ENCODE data around the gene FBLIM1.

The FBLIM1 gene

DNA sequence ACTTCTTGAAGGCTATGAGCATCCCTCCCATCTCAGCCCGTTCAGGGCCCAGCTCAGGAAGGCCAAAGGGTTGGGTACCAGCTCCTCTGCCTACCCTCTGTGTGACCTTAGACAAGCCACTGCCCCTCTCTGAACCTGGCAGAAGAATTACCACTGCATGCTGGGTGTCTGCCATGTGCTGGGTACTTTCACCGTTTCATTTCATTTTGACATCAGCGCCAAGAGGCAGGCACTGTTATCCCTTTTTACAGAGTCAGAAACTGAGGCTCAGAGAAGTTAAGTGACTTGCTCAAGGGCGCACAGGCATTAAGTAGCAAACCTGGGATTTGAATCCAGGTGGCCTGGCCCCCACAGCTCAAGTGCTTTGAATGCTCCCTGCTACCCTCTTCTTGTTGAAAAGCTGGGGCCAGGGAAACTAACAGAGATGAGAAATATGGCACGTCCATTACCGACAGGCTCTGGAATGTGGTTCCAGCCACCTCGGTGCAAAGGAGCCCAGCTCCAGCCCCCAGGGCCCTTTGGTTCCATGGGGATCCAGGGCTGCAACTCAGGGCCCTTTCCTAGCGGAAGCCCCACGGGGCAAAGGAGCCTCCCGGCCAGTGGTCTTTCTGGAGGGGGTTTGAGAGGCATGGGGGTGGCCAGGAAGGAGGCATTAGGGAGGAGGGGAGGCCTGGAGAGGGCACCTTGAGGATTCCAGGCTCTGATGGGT lies 9.8 kb upstream of the FBLIM1 start:
- DNase-seq: no peak

- DNase-seq: no peak
These were observed 8.9 kb upstream of the FBLIM1 start for GRCh38 chr1:15749399-15750291.

- DNase-seq: no peak
These were observed 7.7 kb upstream of the FBLIM1 start for GRCh38 chr1:15750924-15751323.

DNA sequence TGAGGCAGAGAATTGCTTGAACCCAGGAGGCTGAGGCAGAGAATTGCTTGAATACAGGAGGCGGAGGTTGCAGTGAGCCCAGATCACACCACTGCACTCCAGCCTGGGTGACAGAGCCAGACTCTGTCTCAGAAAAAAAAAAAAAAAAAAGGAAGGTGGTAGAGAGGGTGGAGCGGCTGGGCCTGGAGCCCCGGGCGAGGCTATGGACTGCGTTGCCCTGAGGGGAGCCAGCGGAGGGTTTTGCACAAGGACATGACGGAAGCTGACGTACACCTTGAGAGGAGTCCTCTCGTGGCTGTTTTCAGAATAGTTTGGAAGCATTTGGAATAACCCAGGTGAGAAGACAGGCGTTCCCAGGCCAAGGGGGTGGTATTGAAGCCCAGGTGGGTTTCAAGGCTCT lies 6.9 kb upstream of the FBLIM1 start:
- DNase-seq: no peak

DNA sequence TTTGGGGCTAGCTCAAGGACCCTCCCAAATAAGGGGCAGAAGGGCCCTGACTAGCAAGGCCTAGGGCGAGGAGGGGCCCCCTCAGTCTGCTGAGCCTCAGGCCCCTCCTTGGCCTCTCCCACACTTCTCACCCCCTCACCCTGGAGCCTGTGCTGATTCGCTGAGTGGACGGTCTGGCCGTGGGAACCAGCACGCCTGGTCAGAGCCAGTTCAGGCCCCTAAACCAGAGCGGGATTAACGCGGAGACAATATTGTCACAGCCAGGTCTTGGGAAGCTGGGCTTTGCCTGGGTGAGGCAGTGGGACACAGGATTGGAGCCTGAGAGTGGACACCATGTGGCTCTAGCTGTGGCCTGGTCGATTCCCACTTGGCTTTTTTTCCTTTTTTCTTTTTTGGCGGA lies 4.8 kb upstream of the FBLIM1 start:
- DNase-seq: no peak

DNA sequence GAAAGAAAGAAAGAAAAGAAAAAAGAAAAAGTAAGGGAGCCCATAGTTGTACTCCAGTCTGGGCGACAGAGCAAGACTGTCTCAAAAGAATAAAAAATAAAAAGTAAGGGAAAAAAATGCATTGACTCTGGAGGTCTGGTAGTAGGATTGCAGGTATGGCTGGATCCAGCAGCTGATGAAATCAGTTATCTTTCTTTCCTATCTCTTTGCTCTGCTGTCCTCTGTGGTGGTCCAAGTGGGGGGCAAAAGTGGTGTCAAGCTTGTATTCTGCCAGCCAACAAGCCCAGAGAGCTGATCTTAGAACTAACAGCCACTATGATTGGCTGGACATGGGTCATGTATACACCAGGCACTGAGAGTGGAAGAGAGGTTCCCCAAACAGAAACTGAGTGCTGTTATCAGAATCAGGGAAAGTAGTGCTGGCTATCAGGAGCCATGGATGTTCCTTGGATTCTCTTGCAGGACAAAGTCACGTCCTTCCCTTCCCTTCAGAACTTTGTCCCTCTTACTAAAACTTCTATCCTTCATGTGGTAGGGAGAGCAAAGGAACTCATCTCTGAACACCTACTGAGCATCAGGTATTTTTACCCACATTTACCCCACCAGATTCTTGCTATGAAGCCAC lies 3.5 kb upstream of the FBLIM1 start:
- DNase-seq: no peak

GRCh38 chr1:15755646-15756040 lies 3.0 kb upstream of the FBLIM1 start:
- DNase-seq: no peak

GRCh38 chr1:15756143-15757015 lies 2.2 kb upstream of the FBLIM1 start:
- peak; percentile 85 for DNase-seq

GRCh38 chr1:15757016-15757543 lies 1.5 kb upstream of the FBLIM1 start:
- DNase-seq: no peak

DNA sequence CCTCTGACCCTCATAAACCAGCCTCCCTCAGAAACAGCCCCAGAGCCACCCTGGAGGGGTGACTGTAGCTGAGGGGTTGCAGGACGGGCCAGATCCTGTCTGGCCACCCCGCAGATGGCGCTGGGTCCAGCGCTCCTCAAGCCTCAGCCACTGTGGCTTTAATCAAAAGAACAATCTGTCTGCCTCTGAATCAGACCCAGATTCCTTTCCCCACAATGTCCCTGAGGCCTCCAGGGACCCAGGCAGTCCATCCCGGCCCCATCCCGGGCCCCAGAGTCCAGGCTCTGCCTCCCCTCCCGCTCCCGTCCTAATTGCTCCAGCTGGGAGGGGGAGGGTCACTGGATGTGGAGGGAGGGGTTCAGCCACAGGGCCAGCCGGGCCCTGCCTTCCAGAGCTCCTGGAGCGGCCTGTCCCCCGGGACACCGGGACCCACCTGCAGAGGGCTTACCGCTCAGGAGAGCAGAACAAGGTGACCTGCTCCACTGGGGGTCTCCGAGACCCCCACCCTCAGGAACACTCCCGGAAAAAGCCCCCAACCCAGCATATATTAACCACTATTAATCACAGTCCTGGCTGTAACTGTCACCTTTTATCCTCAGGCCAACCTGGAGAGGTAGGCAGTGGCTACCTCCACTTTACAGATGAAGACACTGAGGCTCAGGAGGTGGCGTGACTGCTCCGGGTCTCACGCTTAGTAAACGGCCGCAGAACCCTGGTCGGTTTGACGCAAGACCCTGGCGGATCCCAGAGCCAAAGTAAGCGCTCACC lies 836 bp upstream of the FBLIM1 start:
- DNase-seq: no peak

GRCh38 chr1:15758953-15759661 lies 512 bp downstream of the FBLIM1 start:
- DNase-seq: no peak

GRCh38 chr1:15760520-15761211 lies 2.1 kb downstream of the FBLIM1 start:
- DNase-seq: no peak

DNA sequence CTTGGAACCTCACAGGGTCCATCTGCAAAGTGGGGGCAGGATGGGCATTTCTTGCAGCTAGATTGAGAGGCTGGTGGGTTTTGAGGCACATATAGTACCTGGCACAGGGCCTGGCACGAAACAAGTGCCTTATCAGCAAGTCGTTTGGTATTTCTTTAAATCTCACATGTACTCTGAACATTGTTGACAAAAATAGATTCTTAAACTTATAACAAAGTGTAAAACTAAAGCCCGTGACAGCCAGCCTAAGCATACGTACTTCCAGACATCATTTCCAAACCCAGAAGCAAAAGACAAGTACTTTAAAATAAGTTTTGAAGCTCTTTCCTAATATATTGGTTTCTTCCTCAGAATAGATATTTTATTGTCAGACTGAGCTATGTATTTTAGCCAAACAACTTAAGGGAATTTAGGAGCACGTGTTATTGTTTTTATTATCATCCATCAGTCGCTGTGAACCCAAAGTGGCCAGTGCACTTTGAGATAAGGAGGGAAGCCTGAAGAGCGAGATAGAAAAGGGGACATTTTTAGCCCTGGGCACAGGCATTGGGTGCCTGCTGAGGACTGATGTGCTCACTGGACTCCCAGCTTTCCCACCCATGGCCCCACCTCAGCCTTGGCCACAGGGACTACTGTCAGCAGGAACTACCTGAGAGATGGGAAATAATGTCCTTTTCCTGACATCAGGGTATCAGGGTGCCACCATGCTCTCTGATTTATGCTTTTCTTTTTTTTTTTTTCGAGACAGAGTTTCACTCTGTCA lies 3.0 kb downstream of the FBLIM1 start:
- DNase-seq: no peak

DNA sequence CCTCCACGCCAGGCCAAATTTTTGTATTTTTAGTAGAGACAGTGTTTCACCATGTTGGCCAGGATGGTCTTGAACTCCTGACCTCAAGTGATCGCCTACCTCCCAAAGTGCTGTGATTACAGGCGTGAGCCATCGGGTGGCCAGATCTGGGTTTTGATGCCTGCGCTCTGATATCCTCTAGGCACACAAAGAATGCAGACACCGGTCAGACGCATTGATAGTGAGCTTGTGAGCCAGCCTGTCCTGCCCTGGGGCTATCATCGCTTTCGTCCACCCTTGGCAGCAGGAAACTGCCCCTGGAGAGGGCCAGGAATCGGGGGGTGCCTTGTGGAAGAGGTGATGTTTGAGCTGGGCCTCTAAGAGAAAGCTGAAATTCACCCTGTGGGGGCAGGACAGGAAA lies 4.0 kb downstream of the FBLIM1 start:
- DNase-seq: no peak

DNA sequence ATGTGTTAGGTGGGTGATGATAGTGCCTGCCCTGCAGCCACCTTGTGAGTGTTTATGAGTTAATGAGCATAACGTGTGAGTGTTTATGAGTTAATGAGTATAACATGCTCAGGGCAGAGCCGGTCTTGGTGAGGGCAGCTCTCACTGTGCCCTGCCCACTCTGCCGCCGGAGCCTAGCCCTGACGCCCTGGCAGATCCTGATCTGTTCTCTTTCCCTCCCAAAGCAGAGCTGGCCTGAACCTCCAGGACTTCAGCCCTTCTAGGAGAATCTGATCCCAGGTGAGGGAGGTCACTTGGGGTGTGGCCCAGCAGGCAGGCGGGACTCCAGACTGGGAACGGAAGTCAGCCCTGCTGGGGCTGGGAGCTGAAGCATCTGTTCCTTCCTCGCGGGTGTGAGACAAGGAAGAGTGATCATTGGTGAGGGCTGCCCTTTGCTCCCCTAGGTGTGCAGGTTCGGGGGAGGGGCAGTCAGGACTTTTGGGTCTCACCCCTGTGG lies 5.7 kb downstream of the FBLIM1 start:
- no peak for DNase-seq

GRCh38 chr1:15764890-15765289 lies 6.3 kb downstream of the FBLIM1 start:
- no peak for DNase-seq

DNA sequence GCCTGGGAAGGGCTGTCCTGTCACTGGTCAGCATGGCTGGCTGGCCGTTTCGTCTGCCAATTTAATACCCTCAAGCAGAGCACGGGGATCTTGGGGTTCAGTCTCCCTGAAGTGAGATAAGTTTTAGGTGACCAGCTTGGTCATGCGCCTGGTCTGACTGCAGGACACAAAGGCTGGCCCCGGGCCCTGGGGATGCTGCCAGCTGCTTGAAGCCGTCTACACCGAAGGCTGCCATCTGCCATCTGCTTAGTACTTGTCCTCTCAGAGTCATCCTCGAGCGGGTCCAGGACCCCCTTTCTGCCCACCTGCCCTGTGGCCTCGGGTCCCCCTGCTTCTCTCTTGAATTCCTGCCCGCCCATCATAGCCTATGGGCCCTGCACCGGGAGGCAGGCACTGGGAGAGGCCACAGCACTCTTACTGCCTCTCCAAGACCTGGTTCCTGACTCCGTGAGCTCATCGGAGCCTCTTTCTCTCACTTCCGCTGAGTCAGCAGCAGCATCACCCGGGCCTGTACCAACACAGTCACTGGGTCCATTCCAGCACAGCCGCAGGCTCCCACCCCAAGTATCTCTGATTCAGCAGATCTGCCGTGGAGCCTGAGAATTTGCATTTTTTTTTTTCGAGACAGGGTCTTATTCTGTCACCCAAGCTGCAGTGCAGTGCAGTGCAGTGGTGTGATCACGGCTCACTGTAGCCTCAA lies 7.0 kb downstream of the FBLIM1 start:
- no peak for DNase-seq

- DNase-seq: no peak
These were observed 9.3 kb downstream of the FBLIM1 start for GRCh38 chr1:15767941-15768340.

DNA sequence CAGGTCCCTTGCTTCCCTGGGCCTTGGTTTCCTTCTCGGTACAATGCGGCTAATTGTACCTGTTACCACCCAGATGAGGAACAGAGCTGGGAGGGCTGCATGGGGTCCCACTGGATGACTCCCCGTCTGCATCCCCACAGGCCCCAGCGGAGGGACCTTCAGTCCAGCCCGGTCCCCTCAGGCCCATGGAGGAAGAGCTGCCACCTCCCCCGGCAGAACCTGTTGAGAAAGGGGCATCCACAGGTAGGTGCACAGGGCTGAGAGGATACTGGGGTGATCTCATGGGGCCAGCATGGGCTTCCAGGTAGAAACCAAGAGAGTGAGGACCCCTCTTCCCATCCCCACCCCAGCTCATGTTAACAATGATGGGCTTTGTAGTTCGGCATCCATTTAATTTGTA lies 9.8 kb downstream of the FBLIM1 start:
- DNase-seq: no peak
